Stimulated activated CD4-positive, alpha-beta T cell treated with anti-CD3 and anti-CD28 coated beads, Interleukin-1b, Interleukin-23, amount 100 ng/mL, for 1 hour (primary cell): ENCODE results near the gene ORC3.
"Not testable (repeated sequence)": the region's sequence is repeated elsewhere in the genome, so short reads cannot be mapped to it uniquely, and the experiment has no call there.

Experiments used
- DNase-seq, 2 donors: peaks; one replicate each; pipeline ENCODE4 v3.0.0-alpha.2; 2020; ENCODE audit warnings: low read depth in 2 of 2

ORC3 gene

DNA sequence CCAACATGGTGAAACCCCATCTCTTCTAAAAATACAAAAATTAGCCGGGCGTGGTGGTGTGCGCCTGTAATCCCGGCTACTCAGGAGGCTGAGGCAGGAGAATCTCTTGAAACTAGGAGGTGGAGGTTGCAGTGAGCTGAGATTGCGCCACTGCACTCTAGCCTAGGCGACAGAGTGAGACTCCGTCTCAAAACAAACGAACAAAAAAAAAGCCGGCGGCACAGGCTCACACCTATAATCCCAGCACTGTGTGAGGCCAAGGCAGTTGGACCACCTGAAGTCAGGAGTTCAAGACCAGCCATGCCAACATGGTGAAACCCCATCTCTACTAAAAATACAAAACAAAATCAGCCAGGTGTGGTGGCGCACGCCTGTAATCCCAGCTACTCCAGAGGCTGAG, 106.9 kb downstream of the ORC3 start:
- DNase-seq = not testable (repeated sequence)

DNA sequence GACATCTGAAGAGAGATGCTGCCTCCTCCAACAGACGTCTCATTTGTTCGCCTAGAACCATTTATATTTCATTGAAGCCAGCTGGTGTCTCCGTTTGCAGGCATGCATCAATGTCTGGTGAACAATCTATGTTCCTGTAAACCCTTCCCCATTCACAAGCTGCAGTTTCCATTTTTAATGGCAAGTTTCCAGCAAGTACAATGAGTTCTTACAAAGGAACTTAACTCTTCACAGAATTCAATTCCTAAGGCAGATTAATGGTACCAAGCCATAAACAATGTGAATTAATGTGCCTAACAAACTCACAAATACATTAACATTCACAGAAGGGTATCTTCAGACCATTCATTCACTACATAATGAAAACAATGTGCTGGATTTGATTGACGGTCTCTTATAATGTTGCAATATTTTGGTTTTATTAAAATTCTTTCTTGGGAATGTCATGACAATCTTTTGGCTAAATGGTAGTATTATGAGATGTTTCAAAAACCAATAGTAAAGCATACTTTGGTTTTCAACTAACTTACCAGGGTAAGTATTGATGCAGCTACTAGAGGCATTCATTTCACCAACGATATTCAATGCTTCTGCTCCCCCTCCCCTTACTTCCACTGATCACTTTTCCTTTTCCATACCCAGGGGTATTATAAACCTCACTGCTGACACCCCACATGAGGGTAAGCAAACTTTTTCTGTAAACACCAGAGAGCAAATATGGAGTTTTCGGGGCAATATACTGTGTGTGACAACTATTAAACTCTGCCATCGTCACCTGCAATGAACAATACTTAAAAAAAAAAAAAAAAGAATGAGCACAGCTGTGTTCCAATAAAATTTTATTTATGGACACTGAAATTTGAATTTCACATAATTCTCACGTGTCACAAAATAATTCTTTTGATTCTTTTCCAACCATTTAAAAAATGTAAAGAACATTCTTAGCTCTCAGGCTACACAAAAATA, 107.9 kb downstream of the ORC3 start:
- DNase-seq = no peak

DNA sequence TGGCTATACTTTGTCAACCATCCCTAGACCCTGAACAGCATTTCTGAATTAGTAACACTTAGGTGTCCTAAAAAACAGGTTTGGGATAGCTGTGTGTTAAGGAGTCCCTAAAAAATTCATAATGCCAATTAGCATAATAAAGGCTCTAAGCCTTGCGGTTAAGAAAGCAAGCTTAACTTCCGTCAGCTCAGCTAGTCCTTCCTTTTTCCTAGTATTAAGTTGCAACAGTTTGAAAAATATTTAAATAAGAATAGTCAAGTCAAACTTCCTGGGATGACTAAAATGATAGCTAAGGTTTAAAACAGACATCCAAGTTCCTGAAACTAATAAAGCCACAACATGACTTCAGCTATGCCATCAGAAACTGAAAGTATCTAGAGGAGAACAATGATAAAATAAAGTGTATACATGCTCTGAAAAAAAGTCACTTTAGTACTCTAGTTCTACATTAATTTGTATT, 108.6 kb downstream of the ORC3 start:
- no peak for DNase-seq

DNA sequence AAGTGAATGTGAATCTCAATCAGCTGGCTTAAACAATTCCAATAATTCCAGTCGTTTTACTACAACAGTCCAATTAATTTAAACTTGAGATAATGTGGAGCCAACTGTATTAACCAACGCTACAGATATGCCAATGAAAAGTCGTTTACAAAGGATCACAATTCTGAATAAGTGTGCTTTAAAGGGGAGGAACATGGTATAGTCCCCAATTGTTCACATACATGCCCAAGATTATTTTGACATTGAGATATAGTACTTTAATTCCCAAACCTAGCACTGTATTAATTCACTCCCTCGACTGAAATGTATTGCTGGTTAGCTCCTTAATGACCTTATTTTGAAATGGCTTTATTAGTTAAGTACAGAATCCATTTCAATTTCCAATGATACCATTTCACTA, 109.6 kb downstream of the ORC3 start:
- no peak for DNase-seq

DNA sequence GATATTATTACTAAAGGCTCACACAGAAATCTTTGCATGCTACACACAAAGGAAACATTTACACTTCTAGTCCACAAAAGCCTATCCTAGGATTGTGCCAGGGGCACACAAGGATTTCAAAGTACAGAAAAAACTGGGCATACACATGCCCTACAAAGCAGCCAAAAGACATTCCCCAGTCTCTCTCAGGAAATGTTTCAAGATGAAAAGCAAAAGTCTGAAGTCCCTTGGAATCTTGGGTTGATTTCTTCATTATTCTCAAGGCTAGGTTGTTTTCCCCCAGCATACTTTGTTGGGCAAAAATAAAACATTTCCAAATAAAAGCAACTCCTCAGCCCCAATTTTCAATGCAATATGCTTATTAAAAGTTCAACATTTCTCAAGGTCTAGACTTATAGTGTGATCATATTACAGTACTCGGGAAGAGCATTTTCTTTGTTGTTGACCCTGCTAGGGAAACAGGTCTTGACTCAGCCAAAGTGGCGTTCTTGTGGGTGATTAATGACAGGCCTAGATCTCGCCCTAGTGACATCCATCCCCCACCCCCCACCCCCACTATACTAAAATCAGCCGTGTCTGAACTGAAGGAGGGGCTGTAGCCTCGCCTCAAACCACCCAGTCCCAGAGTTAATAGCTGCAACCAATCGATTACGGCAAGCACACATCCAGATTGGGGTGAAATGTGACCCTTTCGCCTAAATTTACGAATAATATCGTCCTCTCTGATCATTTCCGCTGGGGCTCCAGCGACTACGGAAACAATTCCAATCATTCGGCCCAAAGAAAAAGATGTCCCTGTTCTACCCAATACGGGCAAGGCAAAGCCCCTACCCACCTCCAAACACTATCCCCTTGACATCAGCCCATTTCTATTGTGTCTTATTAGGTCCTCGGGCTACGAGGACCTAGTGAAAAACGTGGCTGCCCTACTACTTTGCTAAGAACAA, 110.7 kb downstream of the ORC3 start:
- DNase-seq = no peak

DNA sequence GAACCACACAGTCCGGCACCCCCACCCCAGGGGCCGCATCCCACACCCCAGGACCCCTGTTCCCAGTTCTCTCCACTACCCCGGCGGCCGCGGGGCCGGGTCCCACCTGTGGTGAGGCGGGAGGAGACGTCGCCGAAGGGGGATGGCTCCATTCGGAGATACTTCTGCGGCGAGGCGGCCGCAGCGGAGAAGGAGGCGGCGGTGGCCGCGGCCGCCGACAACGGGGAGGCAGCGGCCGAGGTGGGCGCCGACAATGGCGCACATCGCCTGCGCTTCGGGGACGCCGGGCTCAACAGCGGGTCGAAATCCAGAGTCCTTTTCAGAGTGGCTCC, 111.4 kb downstream of the ORC3 start:
- DNase-seq = no peak

DNA sequence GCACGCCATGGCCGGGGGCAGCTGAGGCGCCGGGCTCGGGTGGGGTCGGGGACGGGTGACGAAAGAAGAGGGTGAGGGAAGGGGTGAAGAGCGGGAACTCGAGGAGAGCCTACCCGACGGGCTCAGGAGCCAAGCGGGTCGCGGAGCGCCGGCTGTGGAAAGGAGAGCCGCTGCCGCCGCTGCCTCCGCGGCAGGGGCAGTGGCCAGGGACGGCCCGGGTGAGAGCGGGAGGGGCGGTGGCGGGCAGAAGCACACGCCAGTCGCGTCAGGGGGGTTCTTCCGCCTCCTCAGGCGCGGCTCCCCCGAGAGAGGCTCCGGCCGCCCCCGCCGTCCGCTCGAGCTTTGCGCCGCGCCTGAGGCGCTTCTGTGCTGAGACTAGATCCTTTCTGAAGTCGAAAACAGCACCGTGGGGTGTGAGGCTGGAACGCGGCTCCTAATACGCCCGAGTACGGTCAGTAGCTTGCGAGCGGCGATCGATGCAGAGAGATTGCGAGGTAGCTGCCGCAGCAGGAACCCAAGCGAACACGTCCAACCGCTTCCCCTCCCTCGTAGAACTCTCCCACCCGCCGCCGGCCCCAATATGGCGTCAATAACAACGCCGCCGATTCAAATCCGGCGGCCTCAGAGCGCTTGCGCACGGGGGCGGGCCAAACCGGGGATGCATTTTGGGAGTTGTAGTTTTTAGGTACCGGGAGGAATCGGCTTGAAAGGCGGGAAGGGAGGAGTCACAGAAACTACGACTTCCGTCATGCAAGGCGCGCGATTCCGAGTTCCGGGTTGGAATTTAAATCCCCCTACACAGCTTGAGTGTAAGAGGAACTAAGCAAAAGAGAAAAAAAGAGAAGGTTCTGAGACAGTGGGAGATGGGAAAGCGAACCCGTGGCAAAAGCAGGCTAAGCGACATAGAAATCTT, 112.0 kb downstream of the ORC3 start, which contains the start of gene AKIRIN2:
Gene AKIRIN2 (minus strand): TSS at position 558 of the 913 bp plus-strand sequence. CDS start 549 bp downstream, at position 9.
- peak; percentile 88 to 91 for DNase-seq

DNA sequence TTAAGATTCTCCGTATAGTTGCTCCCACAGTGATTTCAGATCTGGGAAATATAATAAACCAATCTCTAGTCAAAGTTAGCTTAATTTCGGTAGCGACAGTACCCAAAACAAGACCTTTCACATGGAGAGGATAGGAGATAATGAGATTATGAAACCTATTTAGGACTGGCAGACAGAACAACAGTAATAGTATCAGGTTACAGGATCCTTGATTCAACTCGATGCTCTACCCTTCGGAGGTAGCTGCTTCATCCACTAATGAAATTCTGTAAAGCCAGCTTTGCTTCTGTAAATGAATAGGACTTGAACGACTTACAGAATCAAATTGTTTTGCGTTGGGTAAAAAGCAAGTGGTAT, 112.6 kb downstream of the ORC3 start:
- no peak for DNase-seq

DNA sequence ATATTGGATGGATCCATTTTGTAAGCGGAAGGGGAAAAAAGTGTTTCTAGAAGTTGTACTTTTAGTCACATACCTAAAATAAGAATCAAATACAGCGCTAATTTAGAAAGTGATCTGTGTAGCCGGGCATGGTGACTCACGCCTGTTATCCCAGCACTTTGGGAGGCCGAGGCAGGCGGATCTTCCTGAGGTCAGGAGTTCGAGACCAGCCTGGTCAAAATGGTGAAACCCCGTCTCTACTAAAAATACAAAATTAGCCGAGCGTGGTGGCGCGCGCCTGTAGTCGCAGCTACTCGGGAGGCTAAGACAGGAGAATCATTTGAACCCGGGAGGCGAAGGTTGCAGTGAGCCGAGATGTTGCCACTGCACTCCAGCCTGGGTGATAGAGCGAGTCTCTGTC, 113.1 kb downstream of the ORC3 start:
- not testable (repeated sequence) for DNase-seq

DNA sequence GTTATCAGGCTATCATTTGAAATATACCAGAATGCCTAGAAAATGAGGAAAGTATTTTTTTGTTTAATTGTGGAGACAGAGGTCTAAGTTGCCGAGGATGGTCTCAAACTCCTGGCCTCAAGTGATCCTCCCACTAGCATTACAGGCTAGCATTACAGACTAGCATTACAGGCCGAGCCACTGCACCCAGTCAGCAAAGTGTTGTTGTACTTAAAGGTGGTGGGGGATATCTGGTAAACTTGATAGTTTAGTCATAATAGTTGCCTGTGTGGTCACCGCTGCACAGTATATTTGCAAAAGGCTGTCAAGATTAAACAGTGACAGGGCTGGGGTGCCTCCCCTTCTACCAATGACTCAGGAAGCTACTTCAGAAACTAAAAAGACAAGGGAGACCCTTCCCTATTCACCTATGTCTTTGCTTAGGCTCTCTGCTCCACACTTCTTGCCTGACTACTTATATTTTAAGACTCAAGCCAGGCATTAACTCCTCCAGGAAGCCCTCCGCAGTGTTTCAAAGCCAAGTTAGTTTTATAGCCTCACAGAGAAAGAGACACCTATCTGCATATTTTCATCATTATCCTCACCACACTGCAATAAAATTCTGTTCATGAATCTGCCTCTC, 115.2 kb downstream of the ORC3 start:
- DNase-seq = no peak

DNA sequence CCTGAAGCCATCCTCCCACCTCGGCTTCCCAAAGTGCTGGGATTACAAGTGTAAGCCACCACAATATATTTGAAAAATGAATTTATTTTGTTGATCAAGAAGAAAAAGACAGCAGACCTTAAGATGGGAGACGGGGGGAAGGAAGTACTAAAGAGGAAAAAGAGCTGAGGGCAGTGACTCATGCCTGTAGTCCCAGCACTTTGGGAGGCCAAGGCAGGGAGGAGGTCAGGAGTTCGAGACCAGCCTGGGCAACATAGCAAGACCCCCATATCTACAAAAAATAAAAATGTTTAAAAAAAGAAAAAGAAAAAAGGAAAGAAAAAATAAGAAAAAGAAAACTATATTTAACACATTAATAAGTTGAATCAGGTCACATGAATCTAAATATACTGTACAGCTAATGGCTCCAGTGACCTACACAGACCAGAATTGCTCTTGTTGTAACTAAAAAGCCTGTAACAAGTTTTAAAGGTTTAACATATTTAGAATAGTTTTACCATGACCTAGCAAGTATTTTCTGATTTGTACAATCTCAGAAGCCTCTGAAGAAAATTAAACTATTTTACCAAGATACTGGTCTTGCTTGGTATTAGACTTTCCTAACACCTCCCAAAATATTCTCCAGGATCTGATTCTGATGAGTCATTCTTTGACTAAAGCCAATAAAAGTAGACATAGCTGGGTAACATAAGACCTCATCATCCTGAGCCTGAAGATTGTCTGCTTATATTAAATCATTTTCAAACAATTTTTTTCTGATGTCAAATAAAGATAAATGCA, 116.4 kb downstream of the ORC3 start:
- no peak for DNase-seq

DNA sequence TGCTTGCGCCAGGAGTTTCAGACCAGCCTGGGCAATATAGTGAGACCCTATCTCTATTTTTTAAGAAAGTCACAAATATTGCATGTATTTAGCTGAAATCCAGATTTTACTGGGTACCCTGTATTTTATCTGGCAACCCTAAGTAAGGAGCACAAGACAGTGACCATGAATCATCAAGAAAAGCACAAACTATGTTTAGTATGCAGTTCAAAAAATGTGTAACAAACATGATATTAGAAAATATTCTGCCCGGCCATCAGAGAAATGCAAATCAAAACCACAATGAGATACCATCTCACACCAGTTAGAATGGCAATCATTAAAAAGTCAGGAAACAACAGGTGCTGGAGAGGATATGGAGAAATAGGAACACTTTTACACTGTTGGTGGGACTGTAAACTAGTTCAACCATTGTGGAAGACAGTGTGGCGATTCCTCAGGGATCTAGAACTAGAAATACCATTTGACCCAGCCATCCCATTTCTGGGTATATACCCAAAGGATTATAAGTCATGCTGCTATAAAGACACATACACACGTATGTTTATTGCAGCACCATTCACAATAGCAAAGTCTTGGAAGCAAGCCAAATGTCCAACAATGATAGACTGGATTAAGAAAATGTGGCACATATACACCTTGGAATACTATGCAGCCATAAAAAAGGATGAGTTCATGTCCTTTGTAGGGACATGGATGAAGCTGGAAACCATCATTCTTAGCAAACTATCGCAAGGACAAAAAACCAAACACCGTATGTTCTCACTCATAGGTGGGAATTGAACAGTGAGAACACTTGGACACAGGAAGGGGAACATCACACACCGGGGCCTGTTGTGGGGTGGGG, 118.9 kb downstream of the ORC3 start:
- not testable (repeated sequence) for DNase-seq

DNA sequence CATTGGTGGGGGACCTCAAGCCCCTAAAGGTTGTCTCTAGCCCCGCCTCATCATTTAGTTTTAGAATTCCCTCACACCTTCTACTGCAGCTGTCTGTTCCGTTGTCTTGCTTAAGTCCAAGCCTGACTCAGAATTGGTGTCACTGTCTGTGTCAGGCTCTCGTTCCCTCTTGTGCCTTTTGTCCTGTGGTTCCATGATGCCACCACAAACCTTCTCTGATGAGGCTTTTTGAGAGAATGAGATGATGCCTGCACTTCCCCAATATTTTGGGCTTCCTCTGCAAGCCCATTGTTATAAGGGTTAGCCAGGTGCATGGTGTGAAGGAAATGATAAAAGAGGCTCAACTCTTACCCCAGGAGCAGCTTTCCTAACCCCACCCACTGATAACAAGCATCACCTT, 120.2 kb downstream of the ORC3 start:
- no peak for DNase-seq

DNA sequence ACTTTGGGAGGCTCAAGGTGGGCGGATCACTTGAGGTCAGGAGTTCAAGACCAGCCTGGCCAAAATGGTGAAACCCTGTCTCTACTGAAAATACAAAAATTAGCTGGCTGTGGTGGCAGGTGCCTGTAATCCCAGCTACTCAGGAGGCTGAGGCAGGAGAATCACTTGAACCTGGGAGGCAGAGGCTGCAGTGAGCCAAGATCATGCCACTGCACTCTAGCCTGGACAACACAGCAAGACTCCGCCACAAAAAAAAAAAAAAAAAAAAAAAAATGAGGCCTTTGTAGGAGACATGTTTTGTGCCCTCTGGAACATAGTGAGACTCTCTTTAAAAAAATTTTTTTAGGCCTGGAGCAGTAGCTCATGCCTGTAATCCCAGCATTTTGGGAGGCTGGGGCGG, 122.8 kb downstream of the ORC3 start:
- not testable (repeated sequence) for DNase-seq

DNA sequence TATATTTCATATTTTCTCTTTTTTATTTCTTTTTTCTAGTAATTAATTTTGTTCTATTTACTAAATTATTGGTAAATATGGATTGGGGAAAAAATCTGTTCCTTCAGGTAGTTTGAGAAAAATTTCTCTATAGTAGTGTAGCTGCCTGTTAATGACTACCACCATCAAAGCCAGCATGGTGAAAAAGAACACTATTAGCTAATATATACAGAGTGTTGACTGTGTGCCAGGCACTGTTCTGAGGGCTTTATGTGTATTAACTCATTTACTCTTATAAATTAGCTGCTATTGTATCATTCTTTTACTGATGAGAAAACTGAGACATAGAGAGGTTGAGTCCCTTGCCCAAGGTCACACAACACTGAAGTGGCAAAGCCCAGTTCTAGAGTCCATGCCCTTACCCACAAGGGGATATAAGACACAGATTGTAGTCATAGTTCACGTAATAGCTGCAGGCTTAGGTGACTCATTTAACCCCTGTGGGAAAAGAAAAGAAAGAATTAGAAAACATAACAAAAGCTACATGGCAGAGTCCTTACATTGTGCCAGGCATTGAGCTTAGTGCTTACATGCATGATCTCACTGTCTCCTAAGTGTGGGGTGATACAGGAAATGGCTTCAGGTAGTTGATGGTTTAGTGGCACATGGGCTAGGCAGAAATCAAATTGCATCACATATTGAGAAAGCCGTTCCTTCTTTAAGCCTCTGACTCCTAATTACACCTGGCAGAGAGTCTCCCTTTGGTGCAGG, 124.3 kb downstream of the ORC3 start:
- DNase-seq = no peak
